HEK293 (cell line): ENCODE data around the gene ACAP3.

Source experiments
- BCL11A ChIP-seq: fragments of 450-650 bp; formaldehyde crosslinking; IDR thresholded peaks from 2 replicates; pipeline ENCODE4 v1.5.1; 2016; ENCODE audit warnings: low read depth, missing biosample characterization, missing genetic modification characterization
- GLIS2 ChIP-seq: fragments of 450-650 bp; formaldehyde crosslinking; IDR thresholded peaks from 2 replicates; pipeline ENCODE4 v1.5.1; 2016; ENCODE audit warnings: missing biosample characterization, missing genetic modification characterization
- KLF16 ChIP-seq: fragments of 450-650 bp; formaldehyde crosslinking; IDR thresholded peaks from 2 replicates; pipeline ENCODE4 v1.5.1; 2017; ENCODE audit warnings: missing biosample characterization, missing genetic modification characterization
- MZF1 ChIP-seq: fragments of 450-650 bp; formaldehyde crosslinking; IDR thresholded peaks from 2 replicates; pipeline ENCODE4 v1.5.1; 2017; ENCODE audit warnings: missing biosample characterization, missing genetic modification characterization, borderline replicate concordance
- YY2 ChIP-seq: fragments of 450-650 bp; formaldehyde crosslinking; IDR thresholded peaks from 2 replicates; pipeline ENCODE4 v1.5.1; 2016; ENCODE audit warnings: missing biosample characterization, missing genetic modification characterization
- ZBTB21 ChIP-seq: fragments of 450-650 bp; formaldehyde crosslinking; IDR thresholded peaks from 2 replicates; pipeline ENCODE4 v1.5.1; 2017; ENCODE audit warnings: missing biosample characterization, missing genetic modification characterization
- ZFHX2 ChIP-seq: fragments of 450-650 bp; formaldehyde crosslinking; conservative IDR thresholded peaks from 2 replicates; pipeline ENCODE4 v1.5.1; 2016; ENCODE audit warnings: missing biosample characterization, missing genetic modification characterization
- ZFP3 ChIP-seq: fragments of 450-650 bp; formaldehyde crosslinking; IDR thresholded peaks from 2 replicates; pipeline ENCODE4 v1.5.1; 2016; ENCODE audit warnings: low read depth, missing biosample characterization, missing genetic modification characterization
- ZNF133 ChIP-seq: fragments of 450-650 bp; formaldehyde crosslinking; IDR thresholded peaks from 2 replicates; pipeline ENCODE4 v1.5.1; 2016; ENCODE audit warnings: missing biosample characterization, missing genetic modification characterization
- ZNF184 ChIP-seq: fragments of 450-650 bp; IDR thresholded peaks from 2 replicates; pipeline ENCODE4 v1.5.1; 2018; ENCODE audit warnings: missing biosample characterization, mild to moderate bottlenecking, missing genetic modification characterization
- ZNF19 ChIP-seq: fragments of 450-650 bp; formaldehyde crosslinking; IDR thresholded peaks from 2 replicates; pipeline ENCODE4; 2016; ENCODE audit warnings: missing biosample characterization, missing genetic modification characterization, low read depth
- ZNF350 ChIP-seq: fragments of 450-650 bp; formaldehyde crosslinking; IDR thresholded peaks from 2 replicates; pipeline ENCODE4 v1.5.0; 2017; ENCODE audit warnings: missing biosample characterization, mild to moderate bottlenecking, missing genetic modification characterization
- ZNF366 ChIP-seq: fragments of 450-650 bp; formaldehyde crosslinking; conservative IDR thresholded peaks from 2 replicates; pipeline ENCODE4 v1.5.1; 2016; ENCODE audit warnings: missing biosample characterization, missing genetic modification characterization
- ZNF571 ChIP-seq: fragments of 450-650 bp; formaldehyde crosslinking; IDR thresholded peaks from 2 replicates; pipeline ENCODE4 v1.5.0; 2017; ENCODE audit warnings: missing biosample characterization, missing genetic modification characterization
- ZNF621 ChIP-seq: fragments of 450-650 bp; formaldehyde crosslinking; IDR thresholded peaks from 2 replicates; pipeline ENCODE4 v1.5.1; 2017; ENCODE audit warnings: missing biosample characterization, missing genetic modification characterization
- ZNF629 ChIP-seq: fragments of 450-650 bp; formaldehyde crosslinking; IDR thresholded peaks from 2 replicates; pipeline ENCODE4 v1.5.1; 2017; ENCODE audit warnings: missing biosample characterization, missing genetic modification characterization
- ZNF660 ChIP-seq: fragments of 450-650 bp; IDR thresholded peaks from 2 replicates; pipeline ENCODE4 v1.5.1; 2018; ENCODE audit warnings: missing biosample characterization, mild to moderate bottlenecking, missing genetic modification characterization
- ZNF677 ChIP-seq: fragments of 450-650 bp; IDR thresholded peaks from 2 replicates; pipeline ENCODE4 v1.5.0; 2018; ENCODE audit warnings: missing biosample characterization, mild to moderate bottlenecking, missing genetic modification characterization, moderate library complexity
- ZNF701 ChIP-seq: fragments of 450-650 bp; formaldehyde crosslinking; IDR thresholded peaks from 2 replicates; pipeline ENCODE4 v1.5.1; 2016; ENCODE audit warnings: missing biosample characterization, missing genetic modification characterization
- ZNF707 ChIP-seq: fragments of 450-650 bp; formaldehyde crosslinking; IDR thresholded peaks from 2 replicates; pipeline ENCODE4 v1.5.1; 2016; ENCODE audit warnings: missing biosample characterization, missing genetic modification characterization
- ZSCAN16 ChIP-seq: fragments of 450-650 bp; formaldehyde crosslinking; IDR thresholded peaks from 2 replicates; pipeline ENCODE4 v1.5.1; 2016; ENCODE audit warnings: missing biosample characterization, missing genetic modification characterization
- TF ChIP-seq, protein P1 (sequence below): fragments of 450-650 bp; formaldehyde crosslinking; IDR thresholded peaks from 2 replicates; pipeline ENCODE4 v1.5.1; 2016; ENCODE audit warnings: missing biosample characterization, missing genetic modification characterization, low read depth
- TF ChIP-seq, protein P2 (sequence below): fragments of 450-650 bp; formaldehyde crosslinking; IDR thresholded peaks from 2 replicates; pipeline ENCODE4 v1.5.1; 2016; ENCODE audit warnings: missing biosample characterization, missing genetic modification characterization
- TF ChIP-seq, protein P3 (sequence below): fragments of 450-650 bp; formaldehyde crosslinking; IDR thresholded peaks from 2 replicates; pipeline ENCODE4 v1.5.1; 2016; ENCODE audit warnings: missing biosample characterization, missing genetic modification characterization
- TF ChIP-seq, protein P4 (sequence below): fragments of 450-650 bp; formaldehyde crosslinking; IDR thresholded peaks from 2 replicates; pipeline ENCODE4 v1.5.1; 2016; ENCODE audit warnings: missing biosample characterization, missing genetic modification characterization
- TF ChIP-seq, protein P5 (sequence below): fragments of 450-650 bp; formaldehyde crosslinking; IDR thresholded peaks from 2 replicates; pipeline ENCODE4 v1.5.1; 2016; ENCODE audit warnings: missing biosample characterization, missing genetic modification characterization

The ACAP3 gene

DNA sequence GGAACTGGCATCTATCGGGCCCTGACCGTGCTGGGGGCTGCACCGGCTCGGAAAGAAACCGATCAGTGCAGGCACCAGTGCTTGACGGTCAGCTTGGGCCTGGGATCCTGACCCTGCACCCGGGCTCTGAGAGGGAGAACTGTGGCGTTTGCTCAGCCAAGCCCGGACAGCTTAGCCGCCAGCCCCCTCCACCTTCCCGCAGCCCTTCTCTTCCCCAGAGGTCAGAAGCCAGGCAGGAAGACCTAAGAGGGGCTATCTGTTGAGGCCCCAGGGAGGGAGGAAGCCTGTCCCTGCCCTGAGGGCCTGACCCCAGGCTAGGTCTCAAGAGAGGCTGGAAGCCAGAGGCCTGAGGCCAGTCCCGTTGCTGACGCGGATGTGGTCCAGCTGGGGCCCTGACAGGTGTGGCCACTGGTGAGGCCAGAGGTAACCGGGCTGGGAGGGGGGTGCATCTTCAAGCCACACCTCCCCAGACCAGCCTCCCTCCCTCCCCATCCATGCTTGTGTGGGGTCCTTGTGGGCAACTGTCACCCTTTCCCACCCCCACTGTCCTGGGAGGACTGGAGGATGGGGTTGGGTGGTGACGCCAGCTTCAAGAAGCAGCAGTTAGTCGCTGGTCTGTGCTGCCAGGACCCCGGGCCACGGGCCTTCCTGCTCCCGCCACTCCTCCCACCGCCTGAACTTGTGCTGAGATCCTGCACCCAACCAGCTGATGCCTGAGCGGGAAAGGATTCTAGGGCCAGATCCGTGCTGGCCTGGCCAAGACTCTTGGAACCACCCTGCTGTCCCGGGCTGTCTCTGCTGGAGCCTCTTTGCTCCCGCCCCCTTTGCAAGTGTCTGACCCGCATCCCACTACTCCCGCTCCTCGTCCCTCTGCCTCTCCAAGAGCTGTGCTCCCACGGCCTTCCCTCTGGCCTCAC lies 44.0 kb upstream of the ACAP3 start (continued):
- TF ChIP-seq, protein P1, sequence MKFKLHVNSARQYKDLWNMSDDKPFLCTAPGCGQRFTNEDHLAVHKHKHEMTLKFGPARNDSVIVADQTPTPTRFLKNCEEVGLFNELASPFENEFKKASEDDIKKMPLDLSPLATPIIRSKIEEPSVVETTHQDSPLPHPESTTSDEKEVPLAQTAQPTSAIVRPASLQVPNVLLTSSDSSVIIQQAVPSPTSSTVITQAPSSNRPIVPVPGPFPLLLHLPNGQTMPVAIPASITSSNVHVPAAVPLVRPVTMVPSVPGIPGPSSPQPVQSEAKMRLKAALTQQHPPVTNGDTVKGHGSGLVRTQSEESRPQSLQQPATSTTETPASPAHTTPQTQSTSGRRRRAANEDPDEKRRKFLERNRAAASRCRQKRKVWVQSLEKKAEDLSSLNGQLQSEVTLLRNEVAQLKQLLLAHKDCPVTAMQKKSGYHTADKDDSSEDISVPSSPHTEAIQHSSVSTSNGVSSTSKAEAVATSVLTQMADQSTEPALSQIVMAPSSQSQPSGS (tag by site-specific recombination) = no peak
- TF ChIP-seq, protein P2, sequence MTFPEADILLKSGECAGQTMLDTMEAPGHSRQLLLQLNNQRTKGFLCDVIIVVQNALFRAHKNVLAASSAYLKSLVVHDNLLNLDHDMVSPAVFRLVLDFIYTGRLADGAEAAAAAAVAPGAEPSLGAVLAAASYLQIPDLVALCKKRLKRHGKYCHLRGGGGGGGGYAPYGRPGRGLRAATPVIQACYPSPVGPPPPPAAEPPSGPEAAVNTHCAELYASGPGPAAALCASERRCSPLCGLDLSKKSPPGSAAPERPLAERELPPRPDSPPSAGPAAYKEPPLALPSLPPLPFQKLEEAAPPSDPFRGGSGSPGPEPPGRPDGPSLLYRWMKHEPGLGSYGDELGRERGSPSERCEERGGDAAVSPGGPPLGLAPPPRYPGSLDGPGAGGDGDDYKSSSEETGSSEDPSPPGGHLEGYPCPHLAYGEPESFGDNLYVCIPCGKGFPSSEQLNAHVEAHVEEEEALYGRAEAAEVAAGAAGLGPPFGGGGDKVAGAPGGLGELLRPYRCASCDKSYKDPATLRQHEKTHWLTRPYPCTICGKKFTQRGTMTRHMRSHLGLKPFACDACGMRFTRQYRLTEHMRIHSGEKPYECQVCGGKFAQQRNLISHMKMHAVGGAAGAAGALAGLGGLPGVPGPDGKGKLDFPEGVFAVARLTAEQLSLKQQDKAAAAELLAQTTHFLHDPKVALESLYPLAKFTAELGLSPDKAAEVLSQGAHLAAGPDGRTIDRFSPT = peak; percentile 53; the same call in 1 of the 2 replicates
- no peak for TF ChIP-seq ZNF707 (tag by site-specific recombination)
- no peak for TF ChIP-seq ZNF350
- peak; percentile 32; the same call in 1 of the 2 replicates for TF ChIP-seq ZFHX2 (tag by site-specific recombination)
- TF ChIP-seq ZNF571 = no peak
- TF ChIP-seq, protein P3, sequence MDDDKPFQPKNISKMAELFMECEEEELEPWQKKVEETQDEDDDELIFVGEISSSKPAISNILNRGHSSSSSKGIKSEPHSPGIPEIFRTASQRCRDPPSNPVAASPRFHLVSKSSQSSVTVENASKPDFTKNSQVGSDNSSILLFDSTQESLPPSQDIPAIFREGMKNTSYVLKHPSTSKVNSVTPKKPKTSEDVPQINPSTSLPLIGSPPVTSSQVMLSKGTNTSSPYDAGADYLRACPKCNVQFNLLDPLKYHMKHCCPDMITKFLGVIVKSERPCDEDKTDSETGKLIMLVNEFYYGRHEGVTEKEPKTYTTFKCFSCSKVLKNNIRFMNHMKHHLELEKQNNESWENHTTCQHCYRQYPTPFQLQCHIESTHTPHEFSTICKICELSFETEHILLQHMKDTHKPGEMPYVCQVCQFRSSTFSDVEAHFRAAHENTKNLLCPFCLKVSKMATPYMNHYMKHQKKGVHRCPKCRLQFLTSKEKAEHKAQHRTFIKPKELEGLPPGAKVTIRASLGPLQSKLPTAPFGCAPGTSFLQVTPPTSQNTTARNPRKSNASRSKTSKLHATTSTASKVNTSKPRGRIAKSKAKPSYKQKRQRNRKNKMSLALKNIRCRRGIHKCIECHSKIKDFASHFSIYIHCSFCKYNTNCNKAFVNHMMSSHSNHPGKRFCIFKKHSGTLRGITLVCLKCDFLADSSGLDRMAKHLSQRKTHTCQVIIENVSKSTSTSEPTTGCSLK (tag by site-specific recombination) = no peak
- TF ChIP-seq ZNF133 (tag by site-specific recombination) = no peak
- no peak for TF ChIP-seq ZFP3 (tag by site-specific recombination)
- TF ChIP-seq GLIS2 (tag by site-specific recombination) = 0 out of 2 replicates have a peak, but pooled peaks have one; percentile 51
- no peak for TF ChIP-seq ZNF184 (tag by site-specific recombination)
- no peak for TF ChIP-seq ZNF19 (tag by site-specific recombination)
- TF ChIP-seq ZNF621 (tag by site-specific recombination) = no peak
- TF ChIP-seq ZBTB21 (tag by site-specific recombination) = no peak
- TF ChIP-seq KLF16 (tag by site-specific recombination) = no peak
- TF ChIP-seq, protein P4, sequence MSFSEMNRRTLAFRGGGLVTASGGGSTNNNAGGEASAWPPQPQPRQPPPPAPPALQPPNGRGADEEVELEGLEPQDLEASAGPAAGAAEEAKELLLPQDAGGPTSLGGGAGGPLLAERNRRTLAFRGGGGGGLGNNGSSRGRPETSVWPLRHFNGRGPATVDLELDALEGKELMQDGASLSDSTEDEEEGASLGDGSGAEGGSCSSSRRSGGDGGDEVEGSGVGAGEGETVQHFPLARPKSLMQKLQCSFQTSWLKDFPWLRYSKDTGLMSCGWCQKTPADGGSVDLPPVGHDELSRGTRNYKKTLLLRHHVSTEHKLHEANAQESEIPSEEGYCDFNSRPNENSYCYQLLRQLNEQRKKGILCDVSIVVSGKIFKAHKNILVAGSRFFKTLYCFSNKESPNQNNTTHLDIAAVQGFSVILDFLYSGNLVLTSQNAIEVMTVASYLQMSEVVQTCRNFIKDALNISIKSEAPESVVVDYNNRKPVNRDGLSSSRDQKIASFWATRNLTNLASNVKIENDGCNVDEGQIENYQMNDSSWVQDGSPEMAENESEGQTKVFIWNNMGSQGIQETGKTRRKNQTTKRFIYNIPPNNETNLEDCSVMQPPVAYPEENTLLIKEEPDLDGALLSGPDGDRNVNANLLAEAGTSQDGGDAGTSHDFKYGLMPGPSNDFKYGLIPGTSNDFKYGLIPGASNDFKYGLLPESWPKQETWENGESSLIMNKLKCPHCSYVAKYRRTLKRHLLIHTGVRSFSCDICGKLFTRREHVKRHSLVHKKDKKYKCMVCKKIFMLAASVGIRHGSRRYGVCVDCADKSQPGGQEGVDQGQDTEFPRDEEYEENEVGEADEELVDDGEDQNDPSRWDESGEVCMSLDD (tag by site-specific recombination) = no peak; the same call in 1 of the 2 replicates
- TF ChIP-seq, protein P5, sequence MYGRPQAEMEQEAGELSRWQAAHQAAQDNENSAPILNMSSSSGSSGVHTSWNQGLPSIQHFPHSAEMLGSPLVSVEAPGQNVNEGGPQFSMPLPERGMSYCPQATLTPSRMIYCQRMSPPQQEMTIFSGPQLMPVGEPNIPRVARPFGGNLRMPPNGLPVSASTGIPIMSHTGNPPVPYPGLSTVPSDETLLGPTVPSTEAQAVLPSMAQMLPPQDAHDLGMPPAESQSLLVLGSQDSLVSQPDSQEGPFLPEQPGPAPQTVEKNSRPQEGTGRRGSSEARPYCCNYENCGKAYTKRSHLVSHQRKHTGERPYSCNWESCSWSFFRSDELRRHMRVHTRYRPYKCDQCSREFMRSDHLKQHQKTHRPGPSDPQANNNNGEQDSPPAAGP (tag by site-specific recombination) = no peak
- no peak for TF ChIP-seq ZNF677 (tag by site-specific recombination)
- no peak for TF ChIP-seq ZNF366
- TF ChIP-seq BCL11A (tag by site-specific recombination) = peak; percentile 47; the same call in 1 of the 2 replicates
- TF ChIP-seq ZNF701 (tag by site-specific recombination) = no peak
- TF ChIP-seq ZSCAN16 (tag by site-specific recombination) = no peak
- no peak for TF ChIP-seq MZF1 (tag by site-specific recombination)
- no peak for TF ChIP-seq ZNF660
- TF ChIP-seq YY2 = no peak
- TF ChIP-seq ZNF629 (tag by site-specific recombination) = 0 out of 2 replicates have a peak, but pooled peaks have one; percentile 11
